ENCODE measurements around the gene LHX3.

The LHX3 gene

DNA sequence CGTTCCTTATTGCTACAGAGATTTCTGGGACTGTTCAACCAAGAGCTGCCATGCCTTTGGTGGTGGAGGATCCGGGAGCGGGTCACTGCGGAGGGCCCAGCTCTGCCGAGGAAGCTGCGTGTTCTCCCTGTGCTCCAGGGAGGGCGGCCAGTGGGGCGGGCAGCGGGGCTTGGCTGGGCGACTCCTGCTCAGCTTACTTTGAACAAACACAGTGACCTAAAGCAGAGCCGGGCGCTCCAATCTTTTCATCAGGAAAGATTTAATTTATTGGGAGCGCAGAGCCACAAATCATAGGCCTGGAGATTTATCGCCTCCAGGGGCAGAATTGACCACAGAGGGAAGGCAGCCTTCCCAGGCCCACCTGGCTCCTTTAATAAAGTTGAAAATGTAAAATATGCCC is 27.7 kb downstream of the LHX3 start:
- DNase-seq (ENCODE audit: low read depth): no peak

DNA sequence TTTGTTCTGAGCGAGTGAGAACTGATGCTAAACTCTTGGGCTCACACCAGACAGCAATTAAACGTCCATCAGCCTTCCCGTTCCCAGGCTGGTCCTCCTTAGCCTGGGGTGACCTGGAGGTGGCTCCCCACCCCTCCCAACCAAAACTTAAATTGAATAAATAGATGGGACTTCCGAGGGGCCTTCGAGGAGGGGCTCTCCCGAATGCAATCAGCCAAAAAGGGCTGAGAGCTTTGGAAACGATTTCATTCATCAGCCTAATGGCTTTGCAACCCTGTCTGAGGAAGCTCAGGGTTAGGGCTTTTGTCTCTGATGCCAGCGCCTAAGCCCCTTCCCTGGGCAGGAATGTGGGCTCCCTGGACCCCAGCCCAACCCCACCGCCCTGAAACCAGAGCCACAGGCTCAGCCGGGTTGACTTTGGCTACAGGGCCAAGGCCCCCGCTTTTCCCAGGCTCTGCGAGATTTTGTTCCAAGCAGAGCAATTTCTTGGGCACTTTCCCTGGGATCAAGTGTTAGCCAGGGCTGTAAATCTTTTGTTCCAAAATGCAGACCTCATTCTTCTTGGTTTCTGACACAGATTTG is 29.2 kb downstream of the LHX3 start:
- DNase-seq (ENCODE audit: low read depth): no peak

DNA sequence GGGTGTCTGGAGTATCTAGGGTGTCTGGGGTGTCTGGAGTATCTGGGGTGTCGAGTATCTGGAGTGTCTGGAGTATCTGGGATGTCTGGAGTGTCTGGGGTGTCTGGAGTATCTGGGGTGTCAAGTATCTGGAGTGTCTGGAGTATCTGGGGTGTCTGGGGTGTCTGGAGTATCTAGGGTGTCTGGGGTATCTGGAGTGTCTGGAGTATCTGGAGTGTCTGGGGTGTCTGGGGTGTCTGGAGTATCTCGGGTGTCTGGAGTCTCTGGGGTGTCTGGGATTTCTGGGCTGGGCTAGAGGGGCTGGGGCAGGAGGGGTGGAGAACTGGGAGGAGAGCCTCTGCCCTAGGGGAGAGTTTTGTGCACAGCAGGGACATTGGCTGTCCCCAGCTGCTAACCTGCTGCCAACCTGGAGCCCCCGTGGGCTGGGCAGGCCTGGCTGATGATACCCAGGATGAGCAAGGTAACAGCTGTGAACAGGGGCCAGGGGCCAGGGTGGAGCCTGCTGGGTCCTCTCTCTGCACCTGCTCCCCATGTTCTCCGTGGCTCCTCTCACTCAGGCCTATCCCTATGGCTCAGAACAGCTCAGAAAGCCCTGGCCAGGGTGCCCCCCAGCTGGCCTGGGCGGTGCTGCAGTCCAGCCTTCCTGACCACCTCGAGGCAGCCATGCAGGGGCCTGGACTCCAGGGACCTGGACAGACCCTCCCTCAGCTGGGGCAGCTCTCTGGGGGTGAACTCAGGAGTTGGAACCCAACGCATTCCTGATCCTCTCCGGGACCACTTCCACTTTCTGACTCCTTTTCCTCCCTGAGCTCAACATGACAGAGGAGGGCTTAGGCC is 29.9 kb downstream of the LHX3 start:
- no peak for DNase-seq (ENCODE audit: low read depth)

DNA sequence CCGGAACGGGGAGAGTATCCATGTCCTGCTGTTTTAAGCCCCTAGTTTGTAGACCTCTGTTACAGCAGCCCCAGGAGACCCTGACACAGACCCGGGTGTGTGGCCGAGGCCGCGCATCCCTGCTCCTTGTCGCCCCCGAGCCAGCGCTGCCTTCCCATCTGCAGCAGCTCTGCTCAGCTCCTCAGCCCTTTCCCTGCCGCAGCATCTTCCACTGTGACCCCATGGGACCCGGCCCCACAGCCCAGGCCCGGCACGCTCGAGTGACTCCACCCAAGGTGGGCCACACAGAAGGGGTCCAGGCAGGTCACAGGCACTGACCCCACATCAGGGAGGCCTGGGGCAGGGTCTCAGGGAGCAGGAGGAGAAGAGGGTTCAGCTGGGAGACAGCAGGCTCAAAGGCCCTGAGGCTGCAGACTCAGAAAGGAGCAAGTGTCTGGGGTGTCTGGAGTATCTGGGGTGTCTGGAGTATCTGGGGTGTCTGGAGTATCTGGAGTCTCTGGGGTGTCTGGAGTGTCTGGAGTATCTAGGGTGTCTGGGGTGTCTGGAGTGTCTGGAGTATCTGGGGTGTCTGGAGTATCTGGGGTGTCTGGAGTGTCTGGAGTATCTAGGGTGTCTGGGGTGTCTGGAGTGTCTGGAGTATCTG is 31.2 kb downstream of the LHX3 start:
- DNase-seq (ENCODE audit: low read depth): no peak

DNA sequence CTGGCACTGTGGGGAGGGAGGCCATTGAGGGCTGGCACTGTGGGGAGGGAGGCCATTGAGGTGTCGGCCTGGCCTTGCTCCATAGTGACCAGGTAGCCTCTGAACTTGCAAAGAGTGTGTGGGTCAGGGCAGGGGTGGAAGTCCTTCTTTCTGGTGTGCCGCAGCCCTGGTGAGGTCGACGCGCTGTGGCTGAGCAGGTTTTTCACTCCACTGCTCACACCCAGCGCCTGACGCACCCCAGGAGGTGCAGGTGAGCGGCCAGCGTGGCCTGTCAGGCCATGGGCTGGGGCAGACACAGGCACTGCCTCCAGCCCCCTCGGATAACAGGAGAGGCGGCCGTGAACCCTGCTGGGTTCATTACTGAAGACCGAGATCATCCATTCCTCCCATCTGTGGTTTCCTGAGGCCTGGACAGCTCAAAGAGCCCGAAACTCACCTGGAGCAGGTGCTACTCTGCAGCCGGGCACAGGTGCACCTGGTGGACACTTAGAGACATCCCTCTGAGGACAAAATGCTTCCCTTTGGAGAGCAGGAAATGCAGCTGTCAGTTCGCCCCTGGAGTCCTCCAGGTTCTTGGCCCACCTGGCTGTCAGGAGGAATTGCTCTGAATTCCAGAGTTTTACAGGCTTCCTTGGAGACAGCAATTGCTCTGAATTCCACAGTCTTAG is 32.4 kb downstream of the LHX3 start:
- no peak for DNase-seq (ENCODE audit: low read depth)

DNA sequence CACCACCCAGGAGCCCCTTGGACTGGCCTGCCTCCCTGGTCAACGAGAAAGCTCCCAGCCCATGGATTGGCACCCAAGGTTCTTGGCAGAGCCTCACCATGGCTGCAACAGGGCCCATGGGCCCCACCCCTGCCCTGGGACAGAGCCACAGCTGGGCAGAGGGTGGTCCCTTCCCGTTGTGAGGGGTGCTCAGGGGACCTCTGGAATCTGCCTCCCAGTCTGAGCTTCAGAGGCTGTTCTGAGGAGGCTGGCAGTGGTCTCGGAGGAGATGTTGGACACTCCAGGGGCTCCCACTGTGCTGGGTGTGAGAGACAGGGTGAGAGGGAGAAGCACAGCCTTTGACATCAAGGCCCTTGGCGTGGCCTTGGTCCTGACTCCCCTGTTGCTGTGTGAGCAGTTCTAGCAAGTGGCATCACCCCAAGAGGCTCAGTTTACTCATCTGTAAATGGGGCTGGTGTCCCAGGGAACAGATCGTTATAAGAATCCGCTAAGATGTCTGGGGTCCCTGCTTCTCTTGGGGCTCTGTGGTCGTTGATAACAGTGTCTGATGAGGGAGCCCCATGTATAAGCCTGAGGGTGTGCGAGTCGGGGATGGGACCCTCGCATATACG is 33.0 kb downstream of the LHX3 start:
- DNase-seq (ENCODE audit: low read depth): no peak

DNA sequence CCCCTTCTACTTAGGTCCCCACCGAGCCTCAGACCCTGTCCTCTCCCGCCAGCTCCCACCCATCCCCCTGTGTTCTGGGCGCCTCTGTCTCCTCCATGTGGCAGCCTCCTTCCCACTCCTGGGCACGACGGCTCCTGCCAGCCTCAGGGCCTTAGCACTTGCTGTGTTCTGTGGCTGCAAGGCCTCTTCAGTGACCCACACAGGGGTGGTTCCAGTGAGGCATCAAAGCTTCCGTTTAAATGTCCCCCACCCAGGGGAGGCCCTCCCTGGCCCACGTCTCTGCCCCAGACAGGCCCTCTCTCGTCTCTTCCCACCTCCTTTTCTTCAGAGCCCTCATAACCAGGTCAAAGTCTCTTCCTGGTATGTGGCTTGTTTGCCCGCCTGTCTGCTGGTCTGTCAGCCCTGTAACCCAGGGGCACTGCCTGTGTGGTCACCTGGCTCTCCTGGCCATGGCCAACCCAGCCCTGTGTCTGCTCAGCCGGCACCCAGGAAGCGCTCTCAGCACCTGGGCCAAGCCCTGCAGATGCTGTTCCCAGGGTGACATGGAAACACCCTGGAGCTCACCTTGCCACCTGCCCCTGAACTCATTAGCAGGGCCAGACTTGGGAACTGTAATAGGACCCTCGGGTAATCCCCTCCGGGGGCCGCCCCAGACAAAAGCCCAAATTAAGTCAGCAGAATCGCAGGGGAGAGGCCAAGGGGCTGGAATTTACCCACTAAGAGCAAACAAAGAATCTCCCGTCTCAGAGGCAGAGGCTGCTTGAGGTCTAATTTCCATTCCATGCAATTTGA is 33.7 kb downstream of the LHX3 start:
- DNase-seq (ENCODE audit: low read depth): no peak

DNA sequence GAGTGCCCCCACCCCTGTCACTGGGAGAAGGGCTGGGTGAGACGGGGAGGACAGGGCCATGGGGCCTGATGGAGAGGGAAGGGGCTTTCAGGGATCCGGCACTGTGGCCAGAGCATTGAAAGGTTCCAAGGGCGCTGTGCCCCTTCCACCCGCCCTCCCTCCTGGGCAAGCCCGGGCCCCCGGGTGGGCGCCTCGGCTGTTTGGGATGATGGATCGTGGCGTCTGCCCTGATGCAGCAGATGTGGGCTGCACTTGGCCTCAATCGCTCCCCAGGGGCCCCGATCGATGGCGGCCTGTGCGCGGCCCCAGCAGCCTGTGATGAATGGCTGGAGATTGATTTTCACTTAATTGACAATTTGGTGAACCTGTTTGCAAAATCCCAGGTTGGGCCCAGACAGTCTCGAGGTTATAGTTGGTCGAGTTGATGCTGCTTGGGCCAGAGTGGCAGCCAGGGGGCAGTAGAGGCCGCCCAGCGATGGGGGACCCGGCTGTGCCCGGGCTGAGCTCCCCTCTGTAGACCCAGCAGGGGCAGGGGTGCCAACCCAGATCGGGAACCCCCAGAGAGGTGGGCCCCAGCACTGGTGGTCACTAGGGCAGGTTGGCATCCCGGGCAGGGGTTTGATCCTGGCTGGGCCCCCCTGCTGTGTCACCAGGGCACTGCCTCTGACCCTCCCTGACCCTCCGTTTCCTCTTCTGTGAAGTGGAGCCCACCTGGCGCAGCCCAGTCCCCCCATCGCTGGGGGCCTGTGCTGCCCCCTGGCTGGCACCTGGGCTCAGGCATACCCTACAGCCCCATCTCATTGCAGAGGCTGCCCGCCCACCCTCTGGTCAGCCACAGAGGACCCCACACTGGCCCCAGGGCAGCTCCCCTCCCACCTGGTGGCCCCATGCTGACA is 34.7 kb downstream of the LHX3 start:
- no peak for DNase-seq (ENCODE audit: low read depth)

DNA sequence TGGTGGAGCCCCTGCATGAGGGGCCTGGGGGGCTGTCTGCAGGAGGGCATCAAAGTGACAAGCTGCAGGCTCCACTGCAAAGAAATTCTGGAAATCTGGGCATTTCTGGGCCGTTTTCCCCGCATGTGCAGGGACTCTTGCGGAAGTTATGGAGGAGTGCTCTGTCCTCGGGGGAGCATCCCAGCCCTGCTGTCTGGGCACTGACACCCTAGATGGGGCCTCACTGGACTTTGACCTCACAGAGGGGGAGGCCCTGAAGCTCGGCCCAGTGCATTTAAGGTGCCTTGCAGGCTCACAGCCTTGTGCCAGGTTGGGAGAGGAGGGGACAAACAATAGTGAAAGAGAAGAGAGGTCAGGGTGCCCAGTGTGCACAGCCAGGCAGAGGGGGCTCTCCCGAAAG is 35.4 kb downstream of the LHX3 start:
- DNase-seq (ENCODE audit: low read depth): no peak

DNA sequence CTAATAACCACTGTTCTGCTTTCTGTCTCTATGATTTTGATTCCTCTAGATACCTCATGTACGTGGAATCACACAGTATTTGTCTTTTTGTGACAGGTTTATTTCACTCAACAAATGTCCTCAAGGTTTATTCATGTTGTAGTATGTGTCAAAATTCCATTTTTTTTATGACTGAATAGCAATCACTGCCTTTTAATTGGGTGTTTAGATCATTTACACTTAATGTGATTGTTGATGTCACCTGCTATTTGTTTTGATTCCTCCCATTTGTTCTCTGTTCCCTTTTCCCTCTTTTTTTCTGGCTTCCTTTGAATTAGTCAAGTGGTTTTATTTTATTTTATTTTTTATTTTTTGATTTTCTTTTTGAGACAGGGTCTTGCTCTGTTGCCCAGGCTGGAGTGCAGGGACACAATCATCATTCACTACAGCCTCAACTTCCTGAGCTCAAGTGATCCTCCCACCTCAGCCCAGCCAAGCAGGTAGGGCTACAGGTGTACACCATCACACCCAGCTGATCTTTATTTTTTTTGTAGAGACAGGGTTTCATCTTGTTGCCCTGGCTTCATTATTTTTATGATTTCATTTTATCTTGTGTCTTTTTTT is 41.6 kb downstream of the LHX3 start:
- DNase-seq (ENCODE audit: low read depth): no peak

DNA sequence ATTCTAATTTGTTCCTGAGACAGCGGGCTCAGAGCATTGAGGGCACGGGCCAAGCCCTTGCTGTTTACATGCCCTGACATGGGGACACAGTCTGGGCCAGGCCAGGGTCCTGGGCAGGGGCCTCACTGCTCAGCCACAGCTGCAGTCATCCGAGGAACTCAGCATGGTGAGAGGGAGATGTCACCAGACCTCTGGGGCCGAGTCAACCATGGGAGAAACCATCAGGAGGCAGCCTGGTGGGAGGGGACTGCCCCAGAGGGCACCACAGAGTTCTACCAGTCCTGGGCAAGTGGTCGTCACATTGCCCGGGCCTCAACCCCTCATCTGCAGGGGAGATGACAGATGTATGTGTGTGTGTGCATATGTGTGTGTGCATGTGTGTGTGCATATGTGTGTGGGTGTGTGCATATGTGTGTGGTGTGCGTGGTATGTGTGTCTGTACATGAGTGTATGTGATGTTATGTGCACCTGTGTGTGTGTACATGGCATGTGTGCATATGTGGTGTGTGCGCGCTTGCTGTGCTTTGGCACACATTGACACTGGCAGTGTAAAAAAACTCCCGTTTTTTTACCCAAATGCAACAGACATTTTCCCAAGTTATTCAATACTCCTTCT is 43.8 kb downstream of the LHX3 start:
- DNase-seq (ENCODE audit: low read depth): no peak

DNA sequence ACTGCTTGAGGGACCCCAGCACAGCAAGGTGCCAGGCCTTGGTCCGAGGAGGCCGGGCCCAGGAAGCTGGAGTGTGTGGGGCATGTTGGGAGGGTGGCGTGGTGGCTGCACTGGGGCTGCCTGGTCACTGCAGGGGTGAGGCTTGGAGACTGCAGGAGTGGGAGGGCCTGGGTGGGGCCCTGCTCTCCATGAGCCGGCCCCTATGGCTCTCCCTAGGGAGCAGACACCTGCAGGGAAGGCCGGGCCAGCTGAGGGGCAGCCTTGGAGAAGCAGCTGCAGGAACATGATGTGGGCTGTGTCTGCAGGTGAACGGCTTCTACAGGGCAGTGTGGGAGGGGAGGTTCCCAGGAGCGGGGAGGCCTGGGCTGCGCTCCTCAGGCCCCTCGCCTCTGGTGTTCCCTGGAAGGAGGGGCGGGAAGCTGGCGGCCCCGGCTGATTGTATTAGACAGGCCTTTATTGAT is 44.5 kb downstream of the LHX3 start:
- DNase-seq (ENCODE audit: low read depth): no peak

DNA sequence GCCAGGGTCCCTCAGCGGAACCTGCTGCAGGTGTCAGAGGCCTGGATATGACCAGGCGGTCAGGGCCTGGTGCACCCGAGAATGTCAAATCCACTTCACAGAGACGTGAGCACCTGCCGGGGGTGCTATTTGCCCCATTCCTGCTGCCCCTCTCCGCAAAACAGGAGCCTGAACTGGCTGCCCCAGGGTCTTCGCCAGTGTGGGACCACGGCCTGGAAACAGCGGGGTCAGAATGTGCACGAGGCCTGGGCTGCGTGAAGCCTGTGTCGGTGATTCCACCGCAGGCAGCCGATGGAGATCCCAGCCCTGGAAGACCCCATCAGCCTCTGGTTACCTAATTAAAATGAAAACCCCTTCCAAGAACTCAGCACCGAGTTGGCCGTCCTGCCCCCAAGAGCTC is 45.1 kb downstream of the LHX3 start:
- DNase-seq (ENCODE audit: low read depth): no peak

DNA sequence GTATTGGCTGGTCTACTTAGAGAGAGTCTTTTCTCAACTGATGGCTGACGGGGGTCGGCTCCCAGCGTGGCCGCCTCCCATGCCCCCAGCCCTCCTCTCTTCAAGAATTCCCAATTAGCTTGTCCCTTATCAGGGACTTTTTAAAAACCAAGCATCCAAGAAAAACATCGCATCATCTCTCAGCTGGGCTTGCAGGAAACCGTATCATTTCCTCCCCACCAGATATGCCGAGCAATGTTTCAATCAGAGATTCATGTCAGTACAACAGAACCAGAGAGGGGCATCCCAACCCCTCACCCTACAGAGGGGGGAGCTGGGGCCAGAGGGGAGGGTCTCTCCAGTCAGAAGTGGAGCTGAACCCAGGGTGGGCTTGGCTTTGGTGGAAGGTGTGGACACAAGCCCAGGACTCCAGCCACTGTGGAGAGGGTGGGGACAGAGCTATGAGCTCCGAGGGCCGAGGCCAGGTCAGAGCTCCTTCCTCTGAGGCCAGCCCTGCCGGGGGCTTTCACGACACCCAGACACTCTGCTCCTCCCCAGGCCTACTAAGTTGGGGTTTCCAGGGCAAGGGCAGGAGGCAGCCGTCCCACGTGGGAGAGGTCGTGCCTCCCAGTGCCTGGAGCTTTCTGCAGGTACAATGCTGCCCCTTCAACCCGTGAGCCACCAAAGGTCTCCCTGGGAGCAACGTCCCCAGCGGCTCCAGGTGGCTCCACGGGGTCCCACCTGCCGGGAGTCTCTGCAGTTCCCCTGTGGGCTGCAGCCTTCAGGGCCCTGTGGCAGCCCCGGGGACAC is 47.3 kb downstream of the LHX3 start:
- no peak for DNase-seq (ENCODE audit: low read depth)

DNA sequence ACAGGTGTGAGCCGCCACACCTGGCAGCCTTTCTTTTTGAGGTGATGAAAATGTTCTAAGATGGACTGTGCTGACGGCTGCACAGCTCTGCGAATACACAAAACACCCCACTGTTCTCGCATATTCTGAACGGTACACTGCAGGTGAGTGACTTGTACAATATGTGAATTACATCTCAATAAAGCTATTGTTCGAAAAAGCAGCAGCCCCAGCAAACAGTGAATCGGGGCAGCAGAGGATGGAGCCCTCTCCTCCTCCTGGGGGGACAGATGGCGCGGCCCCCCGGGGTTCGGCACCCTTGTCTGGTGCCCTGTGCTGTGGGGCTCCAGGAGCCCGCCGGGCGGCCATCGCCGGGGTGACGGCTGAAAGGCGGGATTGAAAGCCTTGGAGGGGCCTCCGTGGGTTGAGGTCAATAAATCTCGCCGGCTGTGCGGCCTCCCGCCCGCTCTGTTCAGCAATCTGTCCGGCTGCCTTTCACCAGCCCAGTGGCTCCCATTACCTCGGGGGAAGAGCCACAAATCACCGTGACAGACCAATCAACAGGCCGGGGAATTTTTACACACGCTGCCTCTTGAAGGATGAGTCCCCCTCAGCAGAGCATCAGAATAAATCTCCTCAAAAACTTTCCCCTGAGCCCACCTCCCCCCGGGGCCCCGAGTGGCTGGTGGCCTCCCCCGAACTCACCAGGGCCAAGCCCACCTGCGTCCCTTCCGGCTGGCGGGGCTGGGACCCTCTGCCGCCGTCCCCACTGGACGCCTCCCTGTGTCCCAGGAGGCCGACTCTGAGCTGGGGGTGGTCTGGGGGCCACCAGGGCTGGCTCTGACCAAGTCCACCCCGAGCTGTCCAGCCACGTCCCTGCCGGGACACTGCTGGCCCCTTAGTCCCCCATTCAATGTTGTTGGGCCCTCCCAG is 48.5 kb downstream of the LHX3 start:
- no peak for DNase-seq (ENCODE audit: low read depth)

DNA sequence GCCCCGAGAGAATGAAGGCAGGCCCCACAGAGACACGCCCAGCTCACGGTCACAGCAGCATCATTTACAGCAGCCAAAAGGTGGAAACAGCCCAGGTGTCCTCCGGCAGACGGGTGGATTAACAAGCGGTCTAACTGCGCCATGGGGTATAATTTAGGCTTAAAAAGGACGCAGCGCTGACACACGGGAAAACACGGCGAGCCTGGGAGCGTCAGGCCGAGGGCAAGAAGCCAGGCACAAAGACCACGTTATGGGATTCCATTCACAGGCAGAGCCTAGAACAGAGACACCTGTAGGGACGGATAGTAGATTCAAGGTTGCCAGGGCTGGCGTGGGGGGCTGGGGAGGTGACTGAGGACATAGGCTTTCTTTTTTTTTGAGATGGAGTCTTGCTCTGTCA is 49.4 kb downstream of the LHX3 start:
- no peak for DNase-seq (ENCODE audit: low read depth)

DNA sequence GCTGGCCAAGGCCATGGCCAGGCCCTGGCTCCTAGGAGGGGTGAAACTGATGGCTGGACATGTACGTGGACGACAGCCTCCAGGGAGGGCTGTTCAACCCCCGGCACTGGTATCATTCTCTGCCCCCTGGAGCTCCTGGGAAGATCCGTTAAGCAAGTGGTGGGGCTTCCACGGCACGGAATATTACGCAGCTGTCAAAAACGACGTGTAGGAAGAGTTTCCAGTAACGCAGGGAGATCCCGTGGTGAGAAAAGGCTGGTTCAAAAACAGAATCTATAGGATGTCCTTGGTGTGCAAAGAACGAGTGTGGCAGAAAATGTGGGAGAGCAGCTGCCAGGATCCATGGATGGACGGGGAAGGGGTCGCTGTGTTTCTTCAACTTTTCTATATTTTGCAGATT is 50.0 kb downstream of the LHX3 start:
- no peak for DNase-seq (ENCODE audit: low read depth)
